Pons (tissue), 1 donor: ENCODE data around the gene JOSD2.
"Not testable (repeated sequence)": the region's sequence is repeated elsewhere in the genome, so short reads cannot be mapped to it uniquely, and the experiment has no call there.

Experiments used
- DNase-seq: peaks from one replicate; pipeline ENCODE4 v3.0.0-alpha.2; 2016; ENCODE audit warnings: low spot score

JOSD2 gene

DNA sequence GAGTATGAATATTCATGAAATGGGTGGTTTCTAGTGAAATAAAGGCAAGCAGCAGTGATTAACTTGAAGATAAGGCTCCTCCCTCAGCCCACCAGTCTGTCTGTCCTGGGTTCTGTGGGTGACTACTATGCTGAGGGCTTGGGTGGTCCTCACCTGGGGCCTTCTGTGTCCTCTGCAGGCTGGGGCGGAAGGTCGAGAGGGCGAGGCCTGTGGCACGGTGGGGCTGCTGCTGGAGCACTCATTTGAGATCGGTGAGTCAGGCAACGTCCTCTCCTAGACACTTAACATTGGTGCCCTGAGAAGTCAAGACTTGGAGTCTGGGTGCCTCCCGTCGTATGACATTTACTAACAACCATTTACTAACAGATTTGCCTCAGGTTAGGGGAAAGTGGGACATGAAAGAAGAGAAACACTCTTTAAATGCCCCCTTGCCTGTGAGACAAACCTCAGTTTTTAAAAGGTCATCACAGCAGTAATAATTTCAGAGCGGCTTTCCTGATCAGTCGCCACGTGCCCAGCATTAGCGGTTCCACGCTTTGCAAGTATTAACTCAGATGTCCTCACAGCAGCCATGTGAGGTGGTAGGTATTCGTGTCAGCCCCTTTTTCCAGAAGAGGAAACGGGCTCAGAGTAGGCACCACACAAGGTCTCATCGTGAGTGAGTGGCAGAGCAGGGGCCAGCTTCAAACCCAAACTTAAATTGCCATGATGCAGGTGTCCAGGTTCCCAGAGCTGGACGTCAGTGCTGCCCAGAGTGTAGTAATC, 33.1 kb downstream of the JOSD2 start:
- DNase-seq: no peak

DNA sequence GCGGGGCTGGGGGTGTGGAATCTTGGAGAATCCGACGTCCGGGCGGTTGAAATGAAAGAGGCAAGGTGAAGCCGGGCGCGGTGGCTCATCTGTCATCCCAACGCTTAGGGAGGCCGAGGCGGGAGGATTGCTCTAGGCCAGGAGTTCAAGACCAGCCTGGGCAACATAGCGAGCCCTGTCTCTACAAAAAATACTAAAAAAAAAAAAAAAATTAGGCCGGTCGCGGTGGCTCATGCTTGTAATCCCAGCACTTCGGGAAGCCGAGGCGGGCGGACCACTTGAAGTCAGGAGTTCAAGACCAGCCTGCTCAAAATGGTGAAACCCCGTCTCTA, 34.1 kb downstream of the JOSD2 start:
- no peak for DNase-seq

DNA sequence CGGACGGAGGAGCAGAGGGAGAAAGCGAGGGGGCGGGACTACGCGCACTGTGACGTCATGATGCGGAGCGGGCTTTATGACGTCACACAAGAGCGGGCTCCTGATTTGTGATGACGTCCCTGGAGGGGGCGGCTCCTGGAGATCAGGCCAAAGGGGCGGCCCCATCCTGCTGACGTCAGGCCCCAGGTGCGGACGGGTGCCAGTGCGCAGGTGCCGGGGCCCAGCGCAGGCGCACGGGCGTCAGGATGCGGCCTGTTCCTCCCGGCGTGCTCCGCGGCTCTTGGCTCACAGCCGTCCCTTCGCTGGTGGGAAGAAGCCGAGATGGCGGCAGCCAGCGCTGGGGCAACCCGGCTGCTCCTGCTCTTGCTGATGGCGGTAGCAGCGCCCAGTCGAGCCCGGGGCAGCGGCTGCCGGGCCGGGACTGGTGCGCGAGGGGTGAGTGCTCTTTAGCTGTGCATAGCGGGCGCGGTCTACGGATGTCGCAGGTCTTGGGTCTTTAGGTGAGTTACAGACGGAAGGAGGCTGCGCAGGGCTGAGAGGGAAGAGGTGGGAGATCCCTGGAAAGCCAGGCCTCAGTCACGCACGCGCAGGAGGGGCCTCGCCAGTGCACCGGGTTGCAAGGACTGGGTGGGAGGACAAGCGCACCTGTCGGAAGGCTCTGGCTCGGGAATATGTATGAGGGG, 34.6 kb downstream of the JOSD2 start, which contains the start of the genes EMC10 and GARIN5A:
TSS of gene EMC10 (plus strand) at position 284 of the 683 bp plus-strand sequence. CDS start at position 322, 38 bp downstream.
TSS of gene GARIN5A (minus strand) at position 625 of the 683 bp plus-strand sequence. CDS start at position 165, 460 bp downstream.
- DNase-seq: peak; percentile 78

DNA sequence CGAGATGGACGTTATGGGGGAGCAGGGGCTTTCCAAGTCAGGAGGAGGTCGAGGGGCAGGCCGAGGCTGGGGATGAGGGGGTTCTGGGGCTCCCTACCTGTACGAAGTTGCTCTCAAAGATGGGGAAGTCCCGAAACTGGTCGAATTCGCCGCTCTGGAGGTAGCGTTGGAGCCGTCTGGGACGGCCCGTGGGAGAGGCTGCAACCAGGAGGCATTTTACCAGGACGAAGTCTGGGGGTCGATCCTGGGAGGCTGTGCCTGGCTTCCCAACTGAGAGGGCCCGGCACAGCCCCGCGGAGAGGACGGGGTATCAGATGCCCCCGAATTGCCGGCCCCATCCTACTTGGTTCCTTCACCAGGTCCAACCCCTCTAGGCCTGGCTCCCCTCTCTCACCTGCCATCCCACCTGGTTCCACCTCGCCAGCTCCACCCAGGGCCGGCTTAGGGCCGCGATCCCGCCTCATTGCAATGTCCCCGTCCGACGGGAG, 35.2 kb downstream of the JOSD2 start:
- DNase-seq: no peak

DNA sequence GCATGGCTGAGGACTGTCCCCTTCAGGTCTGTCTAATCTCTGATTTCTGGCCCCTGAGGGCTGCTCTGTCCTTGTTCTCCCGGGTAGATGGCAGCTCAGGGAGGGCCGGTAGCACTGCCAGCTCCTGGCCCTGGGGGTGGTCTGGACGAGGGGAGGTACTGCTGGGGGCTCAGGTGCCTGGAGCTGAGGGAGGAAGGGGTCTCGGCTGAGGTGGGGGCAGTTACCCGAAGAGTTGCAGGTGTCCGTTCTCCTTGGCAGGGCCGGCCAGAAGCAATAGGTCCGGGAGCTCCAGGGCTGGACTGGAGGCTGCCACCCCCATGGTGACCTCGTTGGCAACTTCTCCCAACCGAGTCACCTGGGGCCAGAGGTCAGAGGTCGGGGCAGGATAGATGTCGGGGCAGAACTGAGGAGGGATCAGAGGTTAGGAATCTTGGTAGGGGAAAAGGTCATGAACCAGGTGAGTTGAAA, 35.9 kb downstream of the JOSD2 start:
- no peak for DNase-seq

DNA sequence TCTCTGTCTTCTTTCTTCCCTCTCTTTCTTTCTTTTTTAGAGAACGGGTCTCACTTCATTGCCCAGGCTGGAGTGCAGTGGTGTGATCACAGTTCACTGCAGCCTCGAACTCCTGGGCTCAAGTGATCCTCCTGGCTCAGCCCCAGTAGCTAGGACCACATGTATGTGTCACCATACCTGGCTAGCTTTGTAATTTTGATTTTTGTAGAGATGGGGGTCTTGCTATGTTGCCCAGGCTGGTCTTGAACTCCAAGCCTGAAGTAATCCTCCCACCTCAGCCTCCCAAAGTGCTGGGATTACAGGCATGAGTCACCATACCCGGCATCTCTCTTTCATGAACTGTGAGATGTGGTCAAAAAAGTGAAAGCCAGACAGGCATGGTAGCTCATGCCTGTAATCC, 37.7 kb downstream of the JOSD2 start:
- not testable (repeated sequence) for DNase-seq

DNA sequence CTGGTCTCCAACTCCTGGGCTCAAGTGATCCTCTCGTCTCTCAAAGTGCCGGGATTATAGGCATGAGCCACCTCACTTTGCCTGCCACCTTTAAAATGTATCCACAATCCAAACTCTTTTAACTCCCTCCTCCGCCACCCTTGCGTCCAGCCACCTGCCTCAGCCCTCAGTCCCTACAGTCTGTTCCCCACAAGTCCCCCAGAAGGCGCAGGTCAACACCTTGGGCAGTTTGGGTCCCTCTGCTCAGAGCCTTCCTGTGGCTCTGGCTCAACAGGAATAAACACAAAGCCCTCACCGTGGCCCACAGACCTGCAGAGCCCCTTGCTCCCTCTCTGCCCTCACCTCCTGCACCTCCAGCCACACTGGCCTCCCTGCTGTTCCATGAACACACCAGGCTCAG, 42.2 kb downstream of the JOSD2 start:
- no peak for DNase-seq

DNA sequence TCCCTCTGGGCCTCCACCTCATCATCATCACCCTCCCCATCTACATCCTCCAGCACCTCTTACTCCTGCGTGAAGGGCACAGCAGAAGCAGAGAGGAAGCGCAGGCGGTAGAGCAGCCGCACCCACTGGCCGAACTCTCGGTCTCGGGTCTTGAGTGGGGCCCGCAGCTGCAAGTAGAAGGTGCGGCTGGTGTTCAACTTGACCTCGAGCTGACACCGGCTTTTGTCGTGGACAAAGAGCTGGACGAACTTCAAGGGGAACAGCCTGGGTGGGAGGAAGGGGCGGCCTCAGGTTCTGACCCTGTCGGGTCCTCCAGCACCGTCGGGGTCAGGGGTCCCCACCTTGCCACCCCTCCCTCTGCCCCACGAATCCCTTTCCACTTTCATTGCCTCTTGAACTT, 43.4 kb downstream of the JOSD2 start:
- DNase-seq: no peak

DNA sequence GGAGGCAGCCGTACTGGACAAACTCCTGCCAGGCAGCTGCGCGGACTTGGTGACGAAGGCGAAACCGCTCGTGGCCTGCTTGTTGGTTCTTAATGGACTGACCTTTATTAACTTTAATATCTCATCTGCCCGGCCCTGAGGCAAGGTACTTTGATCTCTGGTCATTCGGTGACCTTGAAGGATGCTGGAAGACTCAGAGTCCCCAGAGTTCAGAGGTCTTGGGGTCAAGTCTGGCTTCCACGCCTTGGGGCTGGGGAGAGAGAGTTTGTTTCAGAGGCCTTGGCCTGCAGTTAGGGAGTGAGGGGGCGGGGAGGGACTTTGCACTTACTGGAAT, 44.3 kb downstream of the JOSD2 start:
- no peak for DNase-seq

DNA sequence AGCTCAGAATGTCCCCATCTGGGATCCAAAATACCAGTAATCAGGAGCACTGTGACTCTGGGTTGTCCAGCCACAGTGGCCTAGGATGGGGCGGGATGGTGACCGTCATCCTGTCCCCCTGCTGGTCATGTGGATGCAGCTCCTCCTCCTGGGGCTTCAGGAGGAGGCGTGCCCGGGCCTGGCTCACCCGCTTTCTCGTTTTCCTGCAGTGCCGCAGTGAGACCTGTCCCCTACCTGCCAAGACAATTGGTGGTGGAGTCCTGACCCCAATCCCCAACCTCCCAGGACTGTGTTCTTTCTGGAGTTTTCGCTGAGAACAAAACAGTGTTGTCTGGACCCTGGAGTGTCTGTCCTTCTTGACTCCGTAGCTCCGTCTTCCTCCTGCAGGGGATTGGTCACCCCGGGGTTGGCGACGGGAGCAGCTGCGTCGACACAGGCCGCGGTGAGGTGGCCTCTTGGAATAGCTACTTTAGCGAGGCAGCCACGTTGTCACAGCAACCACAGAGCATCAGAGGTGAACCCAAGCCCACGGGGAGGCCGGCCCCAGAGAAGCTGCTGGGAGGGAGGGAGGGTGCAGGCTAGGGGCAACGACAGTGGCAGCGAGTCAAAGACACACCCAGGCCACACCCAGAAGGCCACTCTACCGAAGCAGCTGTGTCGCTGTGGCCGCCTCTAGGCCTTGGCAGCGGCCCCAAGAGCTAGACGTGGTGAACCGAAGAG, 44.8 kb downstream of the JOSD2 start:
- DNase-seq: no peak

DNA sequence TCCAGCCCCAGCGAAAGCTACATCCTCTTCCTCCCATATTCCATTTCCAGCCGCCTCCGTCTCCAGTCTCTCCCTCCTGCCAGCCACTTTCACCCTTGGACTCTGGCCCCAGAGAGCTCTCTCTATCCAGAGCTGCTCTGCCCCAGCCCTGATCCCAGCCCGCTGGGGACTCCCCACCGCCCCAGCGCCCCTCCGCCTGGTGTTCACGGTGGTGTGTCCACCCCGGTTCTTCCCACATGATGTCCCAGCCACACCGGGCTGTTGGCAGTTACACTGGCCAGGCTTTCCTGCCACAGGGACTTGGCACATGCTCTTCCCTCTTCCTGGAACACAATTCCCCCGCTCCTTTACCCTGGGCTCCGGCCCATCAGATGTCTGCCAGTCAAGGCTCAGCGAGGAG, 46.0 kb downstream of the JOSD2 start:
- DNase-seq: no peak

DNA sequence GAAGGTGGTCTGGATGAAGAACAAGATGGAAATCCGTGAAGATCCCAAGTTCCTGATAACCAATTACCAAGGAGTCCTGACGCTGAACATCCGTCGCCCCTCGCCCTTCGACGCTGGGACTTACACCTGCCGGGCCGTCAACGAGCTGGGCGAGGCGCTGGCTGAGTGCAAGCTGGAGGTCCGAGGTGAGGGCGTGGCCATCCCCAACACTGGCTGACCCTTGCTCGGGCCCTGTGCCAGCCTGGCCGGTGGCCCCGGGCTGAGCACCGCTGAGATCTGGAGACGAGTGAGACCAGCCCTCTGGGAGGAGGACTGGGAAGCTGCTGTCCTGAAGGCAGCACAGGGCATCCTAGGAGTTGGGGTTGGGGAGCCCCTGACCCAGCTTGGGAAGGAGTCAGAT, 46.6 kb downstream of the JOSD2 start:
- DNase-seq: no peak

DNA sequence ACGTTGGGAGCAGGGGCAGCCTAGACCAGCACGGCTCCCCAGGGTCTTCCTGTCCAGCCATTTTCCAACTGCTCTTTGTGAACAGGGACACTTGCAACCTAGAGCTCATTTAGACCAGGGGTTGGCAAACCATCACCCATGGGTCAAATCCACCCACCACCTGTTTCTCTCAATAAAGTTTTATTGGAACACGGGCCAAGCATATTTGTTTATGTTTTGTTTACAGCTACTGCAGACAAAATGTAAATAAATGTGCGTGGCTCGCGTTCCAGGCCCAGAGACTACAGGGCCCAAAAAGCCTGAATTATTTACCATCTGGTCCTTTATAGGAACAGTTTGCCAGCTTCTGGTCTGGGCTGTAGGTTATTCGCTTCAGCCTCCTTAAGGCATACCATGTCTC, 48.0 kb downstream of the JOSD2 start:
- DNase-seq: no peak

DNA sequence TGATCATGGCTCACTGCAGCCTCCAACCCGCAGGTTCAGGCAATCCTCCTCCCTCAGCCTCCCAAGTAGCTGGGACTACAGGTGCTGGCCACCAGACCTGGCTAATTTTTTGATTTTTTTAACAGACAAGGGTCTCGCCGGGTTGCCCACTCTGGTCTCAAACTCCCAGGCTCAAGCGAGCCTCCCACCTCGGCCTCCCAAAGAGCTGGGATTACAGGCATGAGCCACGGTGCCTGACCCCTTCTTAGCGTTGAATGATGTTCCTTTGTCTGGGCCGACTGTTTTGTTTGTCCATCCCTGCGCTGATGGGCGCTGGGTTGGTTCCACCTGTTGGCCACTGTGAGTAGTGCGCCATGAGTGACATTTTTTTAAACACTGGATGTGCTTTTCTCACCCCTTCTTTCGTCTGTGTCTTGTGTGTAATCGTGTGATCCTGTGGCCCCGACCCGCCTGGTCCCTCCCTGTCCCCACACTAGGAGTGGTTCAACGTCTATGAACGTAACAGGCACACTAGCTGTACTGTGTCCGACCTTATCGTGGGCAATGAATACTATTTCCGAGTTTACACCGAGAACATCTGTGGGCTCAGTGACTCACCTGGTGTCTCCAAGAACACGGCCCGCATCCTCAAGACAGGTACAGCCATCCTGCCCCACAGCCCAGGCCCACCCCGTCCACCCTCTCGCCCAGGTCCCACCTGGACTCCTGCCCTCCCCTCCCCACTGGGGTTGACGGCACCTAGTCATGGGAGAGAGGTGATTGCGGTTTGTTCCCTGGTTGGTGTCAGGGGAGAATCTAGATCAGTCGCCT, 49.7 kb downstream of the JOSD2 start:
- peak; percentile 58 for DNase-seq

DNA sequence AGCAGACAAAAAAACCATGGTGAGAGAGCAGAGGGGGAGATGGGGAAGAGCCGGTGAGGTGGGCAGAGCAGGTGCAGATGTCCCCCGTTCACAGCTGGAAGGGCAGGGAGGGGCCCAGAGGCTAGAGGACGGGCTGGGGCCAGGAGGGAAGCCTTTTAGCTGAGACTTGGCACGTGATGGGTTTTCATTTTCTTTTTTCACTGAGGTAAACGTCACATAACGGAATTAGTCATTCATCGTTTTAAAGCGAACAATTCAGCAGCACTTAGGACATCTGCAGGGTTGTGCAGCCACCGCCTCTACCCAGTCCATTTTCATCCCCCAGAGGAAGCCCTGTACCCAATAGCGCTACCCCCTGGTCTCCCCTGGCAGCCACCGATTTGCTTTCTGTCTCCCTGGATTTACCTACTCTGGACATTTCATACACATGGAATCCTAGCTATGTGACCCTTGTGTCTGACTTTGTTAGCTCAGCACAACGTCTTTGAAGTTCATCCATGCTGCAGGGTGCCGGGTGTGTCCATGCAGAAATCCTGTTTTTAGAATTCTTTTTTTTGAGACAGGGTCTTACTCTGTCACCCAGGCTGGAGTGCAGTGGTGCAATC, 50.7 kb downstream of the JOSD2 start:
- DNase-seq: no peak

DNA sequence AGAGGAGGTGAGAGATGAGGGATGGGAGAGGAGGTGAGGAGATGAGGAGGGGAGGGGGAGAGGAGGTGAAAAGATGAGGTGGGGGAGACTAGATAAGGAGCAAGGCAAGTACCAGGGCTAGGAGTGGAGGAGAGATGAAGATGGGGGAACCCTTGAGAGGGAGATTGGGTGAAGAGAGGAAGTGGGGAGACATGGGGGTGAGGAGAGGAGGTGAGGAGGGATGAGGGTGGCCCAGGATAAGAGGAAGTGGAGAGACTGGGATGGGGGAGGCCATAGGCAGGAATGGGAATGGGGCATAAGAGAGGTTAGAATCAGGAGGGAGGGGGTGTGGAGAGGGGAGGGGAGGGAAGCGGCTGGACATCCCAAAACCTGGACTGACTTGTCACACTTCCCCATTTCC, 51.4 kb downstream of the JOSD2 start:
- no peak for DNase-seq

DNA sequence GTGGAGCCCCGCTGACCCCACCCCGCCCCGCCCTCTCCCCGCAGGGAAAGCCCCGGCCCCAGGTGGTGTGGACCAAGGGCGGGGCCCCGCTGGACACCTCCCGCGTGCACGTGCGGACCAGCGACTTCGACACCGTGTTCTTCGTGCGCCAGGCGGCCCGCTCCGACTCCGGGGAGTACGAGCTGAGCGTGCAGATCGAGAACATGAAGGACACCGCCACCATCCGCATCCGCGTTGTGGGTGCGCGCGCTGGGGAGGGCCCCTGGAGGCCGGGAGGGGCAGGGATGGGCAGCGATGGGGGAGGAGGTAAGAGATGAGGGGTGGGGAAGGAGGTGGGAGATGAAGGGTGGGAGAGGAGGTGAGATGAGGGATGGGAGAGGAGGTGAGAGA, 51.9 kb downstream of the JOSD2 start:
- DNase-seq: no peak

DNA sequence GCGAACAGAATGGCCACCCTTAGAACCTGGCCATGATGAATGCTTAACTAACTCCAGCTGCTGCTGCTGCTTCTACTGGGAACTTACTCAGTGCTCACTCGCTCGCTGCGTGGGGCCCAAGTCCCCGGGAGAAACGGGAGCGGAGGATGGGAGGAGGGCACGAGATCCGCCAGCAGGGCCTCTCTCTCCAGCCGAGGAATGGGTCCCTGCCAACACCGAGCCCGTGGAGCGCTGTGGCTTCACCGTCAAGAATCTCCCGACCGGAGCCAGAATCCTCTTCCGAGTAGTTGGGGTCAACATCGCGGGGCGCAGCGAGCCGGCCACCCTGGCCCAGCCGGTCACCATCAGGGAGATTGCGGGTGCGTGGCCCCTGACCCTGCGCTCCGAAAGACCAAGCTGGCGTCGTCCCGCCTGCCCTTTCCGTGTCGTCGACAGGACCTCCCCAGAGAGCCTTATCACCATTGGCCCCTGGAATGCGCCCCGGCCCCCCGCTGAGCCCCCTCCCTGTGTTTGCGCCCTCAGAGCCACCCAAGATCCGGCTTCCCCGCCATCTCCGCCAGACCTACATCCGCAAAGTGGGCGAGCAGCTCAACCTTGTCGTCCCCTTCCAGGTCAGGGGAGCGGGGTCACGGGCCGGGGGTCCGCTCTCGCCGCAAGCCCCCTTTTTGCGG, 52.5 kb downstream of the JOSD2 start:
- no peak for DNase-seq

DNA sequence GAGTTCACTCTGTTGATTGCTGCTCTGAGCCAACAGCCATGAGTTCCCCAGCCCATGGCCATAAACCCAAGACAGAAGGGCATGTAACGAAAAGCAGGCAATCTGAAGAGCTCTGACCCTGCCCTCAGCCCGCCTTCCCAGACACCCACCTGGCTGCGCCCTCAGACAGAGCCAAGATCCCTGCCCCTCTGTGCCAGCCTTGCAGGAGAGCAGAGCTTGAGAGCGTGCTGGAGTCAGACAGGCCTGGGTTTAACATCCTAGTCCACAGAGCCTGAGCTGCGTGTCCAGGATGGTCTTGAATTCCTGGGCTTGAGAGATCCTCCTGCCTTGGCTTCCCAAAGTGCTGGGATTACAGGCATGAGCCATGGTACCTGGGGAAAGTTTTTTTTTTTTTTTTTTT, 53.7 kb downstream of the JOSD2 start:
- DNase-seq: no peak
